NOMO-1 treated with dmso at 0.1 percent for 144 hours (cell line): ENCODE data around the gene SETD5.
A peak's percentile ranks its signal among the peaks of the same experiment; 100 is the strongest.

Experiments used
- DNase-seq: peaks from one replicate; lab custom pipeline; 2025; ENCODE audit not compliant: unreplicated experiment; lab: John Stamatoyannopoulos, UW

The SETD5 gene

GRCh38 chr3:9406856-9407626 lies 9.6 kb downstream of the SETD5 start:
- no peak for DNase-seq

- DNase-seq, result no peak
Measured at GRCh38 chr3:9408061-9408460, 10.6 kb downstream of the SETD5 start.

- DNase-seq, result no peak
Measured at GRCh38 chr3:9408546-9408945, 11.1 kb downstream of the SETD5 start.

GRCh38 chr3:9409981-9410854 lies 12.8 kb downstream of the SETD5 start:
- no peak for DNase-seq

- DNase-seq, result no peak
Measured at GRCh38 chr3:9411302-9411701, 13.9 kb downstream of the SETD5 start.

- no peak for DNase-seq
Measured at GRCh38 chr3:9412293-9412692, 14.9 kb downstream of the SETD5 start.

GRCh38 chr3:9414826-9415225 lies 17.4 kb downstream of the SETD5 start:
- DNase-seq, result no peak

GRCh38 chr3:9415485-9416138 lies 18.2 kb downstream of the SETD5 start:
- DNase-seq, result no peak

GRCh38 chr3:9416139-9416780 lies 18.8 kb downstream of the SETD5 start:
- no peak for DNase-seq

GRCh38 chr3:9420850-9421549 lies 23.6 kb downstream of the SETD5 start:
- DNase-seq, result no peak

GRCh38 chr3:9422712-9423424 lies 25.5 kb downstream of the SETD5 start:
- peak; percentile 47 for DNase-seq

GRCh38 chr3:9428411-9428810 lies 31.0 kb downstream of the SETD5 start:
- no peak for DNase-seq

GRCh38 chr3:9430733-9431132 lies 33.3 kb downstream of the SETD5 start:
- no peak for DNase-seq

- DNase-seq, result no peak
Measured at GRCh38 chr3:9433627-9434521, 36.5 kb downstream of the SETD5 start.

- DNase-seq, result no peak
Measured at GRCh38 chr3:9435316-9435715, 37.9 kb downstream of the SETD5 start.

- no peak for DNase-seq
Measured at GRCh38 chr3:9439331-9439730, 41.9 kb downstream of the SETD5 start.

GRCh38 chr3:9441501-9442221 lies 44.2 kb downstream of the SETD5 start:
- DNase-seq, result no peak

GRCh38 chr3:9448071-9448470 lies 50.7 kb downstream of the SETD5 start:
- DNase-seq, result no peak
